Stimulated activated CD4-positive, alpha-beta T cell treated with anti-CD3 and anti-CD28 coated beads, Interleukin-4, amount 100 ng/mL, for 4 hours (primary cell): ENCODE data around the gene DLGAP4.

Source experiments
- DNase-seq, 2 experiments: peaks; one replicate each; pipeline ENCODE4 v3.0.0-alpha.2; 2020

DLGAP4 gene, protein sequence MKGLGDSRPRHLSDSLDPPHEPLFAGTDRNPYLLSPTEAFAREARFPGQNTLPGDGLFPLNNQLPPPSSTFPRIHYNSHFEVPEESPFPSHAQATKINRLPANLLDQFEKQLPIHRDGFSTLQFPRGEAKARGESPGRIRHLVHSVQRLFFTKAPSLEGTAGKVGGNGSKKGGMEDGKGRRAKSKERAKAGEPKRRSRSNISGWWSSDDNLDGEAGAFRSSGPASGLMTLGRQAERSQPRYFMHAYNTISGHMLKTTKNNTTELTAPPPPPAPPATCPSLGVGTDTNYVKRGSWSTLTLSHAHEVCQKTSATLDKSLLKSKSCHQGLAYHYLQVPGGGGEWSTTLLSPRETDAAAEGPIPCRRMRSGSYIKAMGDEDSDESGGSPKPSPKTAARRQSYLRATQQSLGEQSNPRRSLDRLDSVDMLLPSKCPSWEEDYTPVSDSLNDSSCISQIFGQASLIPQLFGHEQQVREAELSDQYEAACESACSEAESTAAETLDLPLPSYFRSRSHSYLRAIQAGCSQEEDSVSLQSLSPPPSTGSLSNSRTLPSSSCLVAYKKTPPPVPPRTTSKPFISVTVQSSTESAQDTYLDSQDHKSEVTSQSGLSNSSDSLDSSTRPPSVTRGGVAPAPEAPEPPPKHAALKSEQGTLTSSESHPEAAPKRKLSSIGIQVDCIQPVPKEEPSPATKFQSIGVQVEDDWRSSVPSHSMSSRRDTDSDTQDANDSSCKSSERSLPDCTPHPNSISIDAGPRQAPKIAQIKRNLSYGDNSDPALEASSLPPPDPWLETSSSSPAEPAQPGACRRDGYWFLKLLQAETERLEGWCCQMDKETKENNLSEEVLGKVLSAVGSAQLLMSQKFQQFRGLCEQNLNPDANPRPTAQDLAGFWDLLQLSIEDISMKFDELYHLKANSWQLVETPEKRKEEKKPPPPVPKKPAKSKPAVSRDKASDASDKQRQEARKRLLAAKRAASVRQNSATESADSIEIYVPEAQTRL

GRCh38 chr20:36305602-36306551 lies at the start of gene DLGAP4:
TSS of gene DLGAP4 (plus strand) at chr20:36306339. CDS start at chr20:36431718, 125,379 bp downstream.
- DNase-seq = peak in 1 of 2 experiments; percentile 5

GRCh38 chr20:36259177-36260061 lies 46.7 kb upstream of the DLGAP4 start:
- DNase-seq = no peak

GRCh38 chr20:36260316-36260715 lies 45.8 kb upstream of the DLGAP4 start:
- DNase-seq = no peak

- no peak for DNase-seq
Observed at GRCh38 chr20:36261389-36262105, 44.6 kb upstream of the DLGAP4 start.

DNA sequence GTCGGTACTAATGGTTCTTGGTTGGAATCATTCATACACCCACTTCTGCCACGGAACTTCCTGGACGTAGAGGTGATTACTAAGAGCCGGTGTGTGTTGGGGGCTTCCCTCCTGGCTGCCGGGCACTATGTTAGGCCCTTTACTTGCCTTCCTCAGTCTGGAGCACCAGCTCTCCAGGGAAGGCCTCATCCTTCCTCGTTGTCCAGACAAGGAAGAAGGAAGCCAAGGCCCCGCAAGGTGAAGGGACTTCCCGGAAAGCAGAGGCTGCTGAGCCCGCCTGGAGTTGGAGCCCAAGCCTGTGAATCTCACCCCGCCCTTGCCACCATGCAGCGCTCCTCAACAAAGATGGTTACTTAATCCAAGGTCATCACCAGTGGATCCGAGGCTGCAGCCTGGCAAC lies 43.7 kb upstream of the DLGAP4 start:
- DNase-seq = no peak

- DNase-seq = no peak
Observed at GRCh38 chr20:36264426-36265246, 41.5 kb upstream of the DLGAP4 start.

DNA sequence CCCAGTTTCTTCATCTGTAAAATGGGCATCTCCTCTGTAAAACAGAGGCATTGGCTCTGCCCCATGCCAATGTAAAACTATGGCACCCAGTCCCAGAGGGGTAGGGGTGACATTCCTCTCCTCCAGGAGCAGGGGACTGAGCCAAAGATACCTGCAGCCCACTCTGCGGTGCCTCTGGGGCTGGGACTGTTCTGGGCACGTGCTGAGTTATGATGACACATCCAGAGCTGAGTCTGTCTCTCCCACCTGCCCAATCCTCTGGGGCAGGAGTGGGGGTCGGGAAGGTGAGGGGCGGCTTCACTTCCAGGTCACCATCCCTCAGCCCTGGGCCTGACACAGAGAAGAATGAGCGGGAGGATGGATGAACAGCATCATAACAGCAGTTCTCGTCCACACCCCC lies 40.0 kb upstream of the DLGAP4 start:
- DNase-seq = no peak

DNA sequence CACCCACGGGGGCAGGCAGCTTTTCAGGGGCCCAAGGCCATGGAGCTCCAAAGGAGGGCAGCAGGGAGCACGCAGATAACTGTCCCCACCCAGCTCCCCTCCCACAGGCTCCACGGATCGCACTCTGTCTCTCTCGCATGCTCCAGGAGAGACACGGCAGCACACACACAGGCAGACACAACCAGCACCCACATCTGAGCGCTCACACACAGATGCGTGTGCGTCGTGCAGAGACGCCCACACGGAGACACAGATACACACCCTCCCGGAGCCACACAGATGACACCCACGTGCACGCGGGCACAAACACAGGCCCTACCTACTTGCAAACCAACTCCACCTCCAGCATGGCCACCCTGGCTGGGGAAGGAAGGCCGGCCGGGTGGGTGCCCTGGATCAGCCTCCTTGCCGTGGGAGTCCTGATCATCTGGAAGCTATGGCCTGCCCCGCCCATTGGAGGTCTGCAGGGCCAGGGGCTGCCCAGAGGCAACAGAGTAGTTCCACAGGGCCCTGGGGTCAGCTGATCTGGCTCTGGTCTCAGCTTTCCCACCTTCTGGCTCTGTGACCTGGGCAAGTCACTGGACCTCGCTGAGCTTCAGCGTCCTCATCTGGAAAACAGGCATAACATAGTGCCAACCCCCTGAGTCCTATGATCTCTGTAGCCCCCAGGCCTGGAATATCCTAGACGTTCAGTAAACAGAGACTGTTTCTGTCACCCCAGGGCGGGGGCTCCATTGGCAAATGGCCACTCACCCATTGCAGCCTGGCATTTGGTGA lies 38.3 kb upstream of the DLGAP4 start:
- DNase-seq = no peak

- no peak for DNase-seq
Observed at GRCh38 chr20:36268440-36269342, 37.4 kb upstream of the DLGAP4 start.

DNA sequence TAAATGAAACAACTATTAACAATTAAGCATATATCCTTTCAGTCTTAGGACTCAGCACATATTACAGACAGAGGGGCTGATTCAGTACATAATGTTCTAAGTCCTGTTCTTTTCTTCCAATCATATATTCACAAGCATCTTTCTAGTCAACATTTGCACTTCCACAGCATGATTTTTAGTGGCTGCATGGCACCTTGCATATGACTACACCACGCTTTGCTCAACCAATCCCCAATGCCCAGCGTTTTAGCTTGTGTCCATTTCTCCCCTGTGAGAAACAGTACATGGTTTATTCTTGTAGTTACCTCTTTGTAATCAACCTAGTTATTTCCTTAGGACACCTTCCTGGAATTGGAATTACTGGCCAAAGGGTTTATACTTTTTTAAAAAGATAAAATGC lies 36.6 kb upstream of the DLGAP4 start:
- DNase-seq = no peak

- no peak for DNase-seq
Observed at GRCh38 chr20:36270744-36271638, 35.1 kb upstream of the DLGAP4 start.

- no peak for DNase-seq
Observed at GRCh38 chr20:36271639-36272546, 34.2 kb upstream of the DLGAP4 start.

GRCh38 chr20:36272547-36273220 lies 33.5 kb upstream of the DLGAP4 start:
- DNase-seq = no peak

GRCh38 chr20:36273414-36274180 lies 32.5 kb upstream of the DLGAP4 start:
- DNase-seq = no peak
